ENCODE data around the gene ADCYAP1R1. TPM values are rescaled to one million over a fixed set of nuclear protein-coding genes. Genes with fewer than 3 reads are reported as not detected.

ADCYAP1R1 gene
- total RNA-seq, 1 experiment from 2014 or later: 8.9 TPM

DNA sequence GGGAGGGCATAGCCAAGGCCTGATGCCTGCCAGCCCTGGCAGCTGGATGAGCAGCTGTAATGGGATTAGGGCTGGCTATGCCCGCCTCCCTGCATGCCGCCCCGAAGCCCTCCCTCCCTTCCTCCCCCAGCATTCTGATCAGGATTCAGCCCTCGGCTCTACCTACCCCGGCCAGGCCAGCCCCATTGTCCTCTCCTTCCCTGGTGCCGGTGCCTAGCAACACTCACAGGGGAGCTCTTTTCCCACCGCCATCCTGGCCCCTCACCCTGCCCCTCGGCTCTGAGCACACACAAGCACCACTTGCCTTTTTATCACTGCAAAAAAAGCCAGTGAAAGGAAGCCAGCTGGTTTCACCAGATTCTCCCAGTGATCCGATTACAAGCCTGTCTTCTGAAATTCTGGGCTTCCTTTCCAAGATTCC, 9.0 kb upstream of the ADCYAP1R1 start:
- H3K4me2 ChIP-seq (ENCODE audit: insufficient read depth, insufficient read length, low read length): no peak overlapping the region
- H3K23ac ChIP-seq (ENCODE audit: insufficient read length, low read depth, low read length): no peak overlapping the region
- Mint-ChIP-seq H3K4me1 (peaks cover 34 to 45% of the 10 kb centered on the region in 2 experiments), H3K27ac (peak overlapping the region in 2 of 3 experiments; percentile 0 to 10; a peak in 1 of 7 replicates), H3K9me3 (no peaks in the 10 kb centered on the region), H3K36me3 (ENCODE audit: insufficient read depth in 1 of 3, low read depth in 3 of 3) (no peaks in the 10 kb centered on the region; a peak in 1 of 7 replicates), H3K4me3 (no peak overlapping the region), H3K27me3 (ENCODE audit: low read depth) (peaks cover 46% of the 10 kb centered on the region)
- no peaks in the 10 kb centered on the region for H3K23me2 ChIP-seq (ENCODE audit: insufficient read length, low read depth, low read length, poor library complexity, severe bottlenecking)
- no peak overlapping the region for H4K8ac ChIP-seq (replicated peaks; ENCODE audit: insufficient read length, low read depth, low read length)
- H3K14ac ChIP-seq (ENCODE audit: insufficient read depth, low read length): no peak overlapping the region
- no peaks in the 10 kb centered on the region for H3K27me3 ChIP-seq (ENCODE audit: insufficient read depth, low read length)
- no peak overlapping the region for H3K27ac ChIP-seq (ENCODE audit: insufficient read length, low read depth, low read length)
- TF ChIP-seq, protein P1, sequence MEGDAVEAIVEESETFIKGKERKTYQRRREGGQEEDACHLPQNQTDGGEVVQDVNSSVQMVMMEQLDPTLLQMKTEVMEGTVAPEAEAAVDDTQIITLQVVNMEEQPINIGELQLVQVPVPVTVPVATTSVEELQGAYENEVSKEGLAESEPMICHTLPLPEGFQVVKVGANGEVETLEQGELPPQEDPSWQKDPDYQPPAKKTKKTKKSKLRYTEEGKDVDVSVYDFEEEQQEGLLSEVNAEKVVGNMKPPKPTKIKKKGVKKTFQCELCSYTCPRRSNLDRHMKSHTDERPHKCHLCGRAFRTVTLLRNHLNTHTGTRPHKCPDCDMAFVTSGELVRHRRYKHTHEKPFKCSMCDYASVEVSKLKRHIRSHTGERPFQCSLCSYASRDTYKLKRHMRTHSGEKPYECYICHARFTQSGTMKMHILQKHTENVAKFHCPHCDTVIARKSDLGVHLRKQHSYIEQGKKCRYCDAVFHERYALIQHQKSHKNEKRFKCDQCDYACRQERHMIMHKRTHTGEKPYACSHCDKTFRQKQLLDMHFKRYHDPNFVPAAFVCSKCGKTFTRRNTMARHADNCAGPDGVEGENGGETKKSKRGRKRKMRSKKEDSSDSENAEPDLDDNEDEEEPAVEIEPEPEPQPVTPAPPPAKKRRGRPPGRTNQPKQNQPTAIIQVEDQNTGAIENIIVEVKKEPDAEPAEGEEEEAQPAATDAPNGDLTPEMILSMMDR (conservative IDR thresholded peaks at IDR 0.05): no peak
- DNase-seq: peak; percentile 73
- no peak overlapping the region for H2BK12ac ChIP-seq (ENCODE audit: insufficient read length, low read depth, low read length)
- no CpG with 5 or more reads among the region's 9 CpGs for WGBS (ENCODE audit: extremely low coverage, insufficient read length, low lambda C conversion rate)
- H4K20me1 ChIP-seq (ENCODE audit: control insufficient read depth, insufficient read depth, insufficient read length): no peaks in the 10 kb centered on the region
- H3K18ac ChIP-seq (ENCODE audit: insufficient read length, low read depth, low read length): no peak overlapping the region
- no peak overlapping the region for H2BK5ac ChIP-seq (ENCODE audit: insufficient read length, low read length)
- no peak overlapping the region for H4K91ac ChIP-seq (ENCODE audit: insufficient read length, low read depth, low read length)
- H3K9ac ChIP-seq (ENCODE audit: extremely low read depth, insufficient read length, low read length): no peak overlapping the region
- H2BK20ac ChIP-seq (ENCODE audit: low read depth, low read length, poor library complexity, severe bottlenecking): no peak overlapping the region
- no peak overlapping the region for H2AK5ac ChIP-seq (ENCODE audit: insufficient read length, low read length)
- H2AFZ ChIP-seq (ENCODE audit: low read length): no peak overlapping the region
- no peaks in the 10 kb centered on the region for H3K9me3 ChIP-seq (ENCODE audit: control insufficient read depth, low read depth, low read length)
- H3K79me2 ChIP-seq (ENCODE audit: insufficient read depth, low read length): no peaks in the 10 kb centered on the region
- no peak overlapping the region for H3T11ph ChIP-seq (ENCODE audit: low read length)
- no peaks in the 10 kb centered on the region for H3K79me1 ChIP-seq (ENCODE audit: insufficient read depth, low read depth, low read length, poor library complexity, severe bottlenecking)
- H2BK15ac ChIP-seq (ENCODE audit: low read depth, low read length): no peak overlapping the region
- H3K56ac ChIP-seq (ENCODE audit: insufficient read length, low read depth, low read length): no peak overlapping the region
- H3K4ac ChIP-seq (ENCODE audit: low read depth, low read length): no peak overlapping the region
- no peak overlapping the region for H4K5ac ChIP-seq (ENCODE audit: insufficient read length, low read depth, low read length)
- peaks cover 3% of the 10 kb centered on the region; the same call in 1 of the 2 replicates for H3K4me1 ChIP-seq (ENCODE audit: insufficient read depth, low read length)
- no peak overlapping the region for H2BK120ac ChIP-seq (ENCODE audit: low read depth, low read length, poor library complexity, severe bottlenecking)
